LNCAP (cell line): ENCODE measurements around the gene PTGFR.

Experiments used
- TF ChIP-seq, protein P1 (sequence below): fragments of 450-650 bp; IDR thresholded peaks from 2 replicates; pipeline ENCODE4 v1.5.1; 2017; ENCODE audit warnings: mild to moderate bottlenecking

PTGFR gene

DNA sequence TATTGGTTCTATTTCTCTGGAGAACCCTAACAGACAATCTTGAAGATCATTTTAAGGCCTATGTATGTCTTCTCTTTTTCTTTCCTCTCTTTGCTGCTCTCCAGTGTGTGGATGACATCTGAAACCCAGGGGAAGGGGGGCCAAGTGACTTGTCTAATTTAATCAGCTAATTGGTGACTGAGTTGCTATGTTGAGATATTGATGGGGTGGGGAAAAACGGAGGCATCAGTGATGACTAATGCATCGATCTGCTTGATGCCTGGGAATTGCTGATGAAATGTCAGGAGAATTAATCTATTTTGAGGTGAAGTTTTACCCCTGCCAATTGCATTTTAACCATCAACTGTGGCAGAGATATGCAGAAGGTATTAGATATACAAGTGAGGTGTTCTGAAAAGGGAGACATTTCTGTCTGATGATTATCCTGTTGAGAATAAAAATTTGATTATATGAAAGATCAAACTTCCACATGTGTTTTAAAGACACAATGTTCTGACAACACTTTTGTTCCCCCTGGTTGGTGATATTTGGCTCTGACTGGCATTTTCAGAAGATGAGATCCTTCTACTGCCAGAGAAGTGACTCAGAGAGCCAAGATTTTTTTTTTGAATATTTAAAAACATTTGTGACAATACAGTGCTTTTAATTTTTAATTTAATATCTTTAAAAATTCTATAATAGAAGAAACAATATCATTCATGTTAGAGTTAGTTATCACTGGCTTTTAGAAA, 18.7 kb upstream of the PTGFR start:
- TF ChIP-seq, protein P1, sequence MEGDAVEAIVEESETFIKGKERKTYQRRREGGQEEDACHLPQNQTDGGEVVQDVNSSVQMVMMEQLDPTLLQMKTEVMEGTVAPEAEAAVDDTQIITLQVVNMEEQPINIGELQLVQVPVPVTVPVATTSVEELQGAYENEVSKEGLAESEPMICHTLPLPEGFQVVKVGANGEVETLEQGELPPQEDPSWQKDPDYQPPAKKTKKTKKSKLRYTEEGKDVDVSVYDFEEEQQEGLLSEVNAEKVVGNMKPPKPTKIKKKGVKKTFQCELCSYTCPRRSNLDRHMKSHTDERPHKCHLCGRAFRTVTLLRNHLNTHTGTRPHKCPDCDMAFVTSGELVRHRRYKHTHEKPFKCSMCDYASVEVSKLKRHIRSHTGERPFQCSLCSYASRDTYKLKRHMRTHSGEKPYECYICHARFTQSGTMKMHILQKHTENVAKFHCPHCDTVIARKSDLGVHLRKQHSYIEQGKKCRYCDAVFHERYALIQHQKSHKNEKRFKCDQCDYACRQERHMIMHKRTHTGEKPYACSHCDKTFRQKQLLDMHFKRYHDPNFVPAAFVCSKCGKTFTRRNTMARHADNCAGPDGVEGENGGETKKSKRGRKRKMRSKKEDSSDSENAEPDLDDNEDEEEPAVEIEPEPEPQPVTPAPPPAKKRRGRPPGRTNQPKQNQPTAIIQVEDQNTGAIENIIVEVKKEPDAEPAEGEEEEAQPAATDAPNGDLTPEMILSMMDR = no peak

DNA sequence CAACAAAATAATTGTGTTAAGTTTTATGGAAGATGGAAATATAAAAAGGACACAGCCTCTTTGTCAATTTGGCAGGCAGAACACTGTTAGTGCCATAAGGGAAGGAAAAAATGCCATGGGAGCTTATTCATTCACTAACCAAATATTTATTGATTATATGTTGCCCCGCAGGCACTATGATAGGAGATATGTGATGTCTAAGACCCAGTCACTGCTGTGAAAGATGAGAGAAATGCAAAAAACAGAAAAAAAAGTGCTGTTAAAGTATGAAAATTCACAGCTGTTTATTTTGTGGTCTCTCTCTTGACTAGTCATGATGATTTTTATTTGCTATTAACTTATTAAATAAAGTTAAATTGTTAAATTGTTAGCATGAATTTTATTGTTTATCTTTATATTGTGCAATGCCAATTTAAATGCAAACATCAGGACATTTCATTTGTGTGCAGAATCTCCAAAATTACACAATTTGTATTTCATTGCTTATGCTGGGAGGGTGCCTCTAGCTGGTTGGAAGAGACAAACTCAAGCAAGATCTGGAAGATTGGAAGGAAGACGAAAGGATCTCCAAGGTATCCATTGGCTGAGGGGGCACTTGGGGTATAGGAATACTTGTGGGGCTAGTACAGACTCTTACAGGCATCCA, 17.8 kb upstream of the PTGFR start:
- TF ChIP-seq, protein P1 = no peak; the same call in 1 of the 2 replicates

DNA sequence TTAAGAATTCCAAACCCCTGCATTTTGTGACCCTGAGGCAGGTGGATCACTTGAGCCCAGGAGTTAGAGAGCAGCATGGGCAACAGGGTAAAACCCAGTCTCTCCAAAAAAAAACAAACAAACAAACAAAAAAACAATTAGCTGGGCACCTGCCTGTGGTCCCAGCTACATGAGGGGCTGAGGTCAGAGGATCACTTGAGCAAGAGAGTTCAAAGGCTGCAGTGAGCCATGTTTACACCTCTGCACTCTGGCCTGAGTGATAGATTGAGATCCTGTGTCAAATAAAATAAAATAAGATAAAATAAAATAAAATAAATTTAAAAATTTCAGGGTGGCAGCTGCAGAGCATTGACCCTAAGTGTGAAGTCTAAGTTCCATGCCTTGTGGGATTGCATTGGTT, 16.7 kb upstream of the PTGFR start:
- TF ChIP-seq, protein P1 = no peak

DNA sequence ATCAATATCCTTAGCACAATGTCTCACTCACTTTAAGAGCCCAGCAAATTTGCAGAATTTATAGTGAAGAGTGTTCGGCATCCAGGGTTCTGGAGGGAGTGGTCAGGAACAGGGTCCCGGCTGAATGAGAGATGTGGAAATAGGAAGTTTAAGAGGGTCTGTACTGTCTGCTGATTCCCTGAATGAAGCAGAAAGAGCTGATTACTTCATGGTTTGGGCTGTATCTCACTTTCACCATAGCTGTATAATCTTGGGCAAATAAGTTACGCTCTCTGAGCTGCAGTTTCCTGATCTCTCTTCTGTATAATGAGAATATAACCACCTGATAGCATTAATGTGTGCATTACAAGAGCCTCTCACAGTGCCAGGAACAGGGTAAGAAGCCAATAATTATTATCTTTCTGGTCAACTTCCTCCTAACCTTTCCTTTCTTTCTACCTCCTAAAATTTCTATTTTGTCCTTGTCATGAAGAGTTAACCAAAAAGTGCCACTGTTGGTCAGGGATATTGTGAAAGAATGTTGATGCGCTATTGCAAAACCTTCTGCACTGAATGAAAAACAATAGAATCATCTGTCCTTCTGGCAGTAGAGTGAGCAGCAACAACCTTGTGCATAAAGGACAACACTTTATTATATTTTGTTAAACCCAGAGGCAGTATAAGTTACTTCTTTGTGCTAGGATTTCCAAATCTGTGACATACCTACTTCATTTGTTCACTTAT, 14.7 kb upstream of the PTGFR start:
- TF ChIP-seq, protein P1 = no peak

DNA sequence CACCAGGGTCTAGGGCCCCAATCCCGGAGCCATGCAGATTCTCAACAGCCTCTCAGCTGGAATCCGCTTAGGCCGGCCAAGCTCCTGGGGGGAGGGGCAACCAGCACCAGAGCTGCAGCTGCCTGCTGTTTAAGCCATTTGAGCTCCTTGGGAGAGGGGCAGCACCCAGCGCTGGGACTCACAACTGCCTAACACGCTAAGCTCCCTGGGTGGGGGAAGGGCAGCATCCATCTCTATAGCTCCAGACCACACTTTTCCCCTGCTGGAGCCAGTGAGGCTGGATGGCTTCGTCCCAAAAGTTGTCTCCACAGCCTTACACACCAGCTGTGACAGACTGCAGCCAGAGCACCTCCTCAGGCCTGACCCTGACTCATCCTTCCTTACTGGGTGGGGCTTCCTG, 6.9 kb upstream of the PTGFR start:
- TF ChIP-seq, protein P1 = no peak

DNA sequence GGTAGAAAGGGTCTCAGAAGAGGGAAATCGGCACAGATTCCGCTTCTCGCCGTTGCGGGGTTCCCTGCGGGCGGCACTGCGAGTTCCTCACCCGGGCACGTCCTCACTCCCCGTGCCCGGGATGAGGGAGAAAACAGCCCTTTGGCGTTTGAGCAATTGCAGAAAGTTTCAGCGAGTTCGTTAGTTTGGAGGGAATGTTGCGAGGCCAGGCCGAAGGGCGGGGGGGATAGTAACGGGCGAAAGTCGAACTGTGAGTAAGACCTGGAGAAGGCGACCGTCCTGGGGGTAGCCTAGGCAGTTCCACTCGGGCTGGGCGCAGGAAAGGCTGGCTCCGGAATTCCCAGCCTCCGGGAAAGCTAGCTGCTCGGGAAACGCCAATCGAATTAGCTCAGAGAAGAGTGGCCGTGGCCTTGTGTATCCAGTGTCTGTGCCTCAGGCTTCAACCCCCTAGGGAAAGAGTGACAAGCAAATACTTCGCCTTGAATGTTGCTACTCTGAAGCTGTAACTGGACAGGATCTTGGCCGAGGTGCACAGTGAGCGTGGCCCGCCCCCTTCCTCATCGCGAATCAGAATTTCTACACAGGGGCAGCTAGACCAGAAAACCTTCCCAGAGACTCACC, 787 bp downstream of the PTGFR start:
- TF ChIP-seq, protein P1 = no peak

DNA sequence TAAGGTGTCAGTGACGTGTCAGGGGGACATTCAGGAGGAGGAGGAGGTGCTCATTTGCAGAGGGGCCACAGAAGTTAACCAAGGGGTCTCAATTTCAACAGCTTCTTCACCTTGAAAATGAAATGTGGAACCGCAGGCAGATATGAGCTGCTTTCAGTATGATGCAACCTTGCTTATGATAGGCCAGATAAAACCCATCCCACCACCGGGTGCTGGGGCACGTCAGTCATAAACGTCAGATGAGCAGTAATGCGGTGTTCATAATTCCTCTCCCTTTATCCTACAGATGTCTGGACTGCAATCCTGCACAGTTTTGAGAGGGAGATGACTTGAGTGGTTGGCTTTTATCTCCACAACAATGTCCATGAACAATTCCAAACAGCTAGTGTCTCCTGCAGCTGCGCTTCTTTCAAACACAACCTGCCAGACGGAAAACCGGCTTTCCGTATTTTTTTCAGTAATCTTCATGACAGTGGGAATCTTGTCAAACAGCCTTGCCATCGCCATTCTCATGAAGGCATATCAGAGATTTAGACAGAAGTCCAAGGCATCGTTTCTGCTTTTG, 1.7 kb downstream of the PTGFR start:
- TF ChIP-seq, protein P1 = no peak
